NT2/D1 (cell line): ENCODE results near the gene R3HDM4.

Experiments
- DNase-seq: peaks from one replicate; pipeline ENCODE4 v3.0.0-alpha.2; 2011; ENCODE audit warnings: low read depth, low spot score
- H3K27me3 ChIP-seq: 2 replicates; pipeline ENCODE4 v1.6.0; 2011; ENCODE audit warnings: mild to moderate bottlenecking; ENCODE audit not compliant: insufficient read length, insufficient read depth
- H3K36me3 ChIP-seq: 2 replicates; pipeline ENCODE4 v1.6.1; 2011; ENCODE audit warnings: mild to moderate bottlenecking, low read length, mixed read lengths; ENCODE audit not compliant: insufficient read depth, insufficient read length
- H3K4me1 ChIP-seq: 2 replicates; pipeline ENCODE4 v1.5.1; 2011; ENCODE audit not compliant: insufficient read depth, insufficient read length
- H3K4me3 ChIP-seq: 2 replicates; pipeline ENCODE4 v1.5.1; 2011; ENCODE audit warnings: low read depth; ENCODE audit not compliant: insufficient read length
- H3K9ac ChIP-seq: 2 replicates; pipeline ENCODE4 v1.6.0; 2011; ENCODE audit warnings: low read depth; ENCODE audit not compliant: insufficient read length
- H3K9me3 ChIP-seq: 2 replicates; pipeline ENCODE4 v1.5.1; 2011; ENCODE audit warnings: mild to moderate bottlenecking, low read length; ENCODE audit not compliant: insufficient read depth
- SUZ12 ChIP-seq: IDR thresholded peaks from 2 replicates; pipeline ENCODE4 v1.6.1; 2011; ENCODE audit not compliant: insufficient read length, insufficient read depth; ENCODE audit errors: extremely low read depth
- YY1 ChIP-seq: IDR thresholded peaks from 2 replicates; pipeline ENCODE4 v1.6.1; 2011; ENCODE audit not compliant: insufficient read length, insufficient read depth
- ZNF274 ChIP-seq: IDR thresholded peaks from 2 replicates; pipeline ENCODE4 v1.6.1; 2011; ENCODE audit warnings: mild to moderate bottlenecking, low read depth, low read length

Gene R3HDM4

DNA sequence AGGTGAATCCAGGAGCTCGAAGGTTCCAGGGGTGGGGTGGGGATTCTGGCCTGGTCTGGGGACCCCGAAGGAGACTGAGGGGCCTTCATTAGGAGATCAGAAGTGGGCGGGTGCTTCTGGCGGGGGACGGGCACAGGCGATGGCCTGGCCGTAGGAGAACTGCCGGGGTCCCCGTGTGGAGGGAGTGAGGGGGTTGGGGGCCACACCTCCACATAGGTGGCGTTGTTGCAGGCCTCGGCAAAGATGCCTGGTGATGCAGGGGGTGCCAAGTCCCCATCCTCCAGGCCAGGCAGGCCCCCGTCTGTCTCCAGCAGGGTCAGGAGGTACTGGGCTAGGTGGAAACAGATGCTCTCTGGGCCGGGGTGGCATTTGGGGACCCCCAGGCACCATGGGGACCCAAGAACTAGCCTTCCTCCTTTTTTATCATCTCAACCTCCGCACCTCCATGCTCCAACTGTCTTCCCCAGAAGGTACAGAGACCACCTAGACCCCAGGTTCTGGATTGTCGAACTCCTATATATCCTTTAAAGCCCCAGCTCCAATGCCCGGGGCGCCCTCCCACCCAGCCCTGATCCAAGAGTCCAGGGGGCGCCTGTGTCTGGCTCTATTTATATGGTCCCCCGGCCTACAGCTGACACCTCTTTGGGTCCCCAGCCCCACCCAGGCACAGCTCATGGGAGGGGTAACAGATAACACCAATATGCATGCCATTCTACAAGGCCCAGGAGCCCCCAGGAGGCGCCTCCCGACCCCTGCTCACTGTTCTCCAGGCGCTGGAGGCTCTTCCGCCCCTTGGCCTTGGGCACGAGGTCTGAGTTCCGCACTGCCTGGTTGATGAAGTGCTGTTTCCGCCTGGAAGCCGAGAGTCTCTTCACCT lies 11.6 kb downstream of the R3HDM4 start:
- Histone ChIP-seq H3K9me3 (no peaks in the 10 kb centered on the region), H3K4me1 (peaks cover 11% of the 10 kb centered on the region), H3K36me3 (peaks cover 52% of the 10 kb centered on the region), H3K9ac (no peak overlapping the region), H3K27me3 (no peaks in the 10 kb centered on the region), H3K4me3 (no peak overlapping the region)
- TF ChIP-seq SUZ12 (no peak), YY1 (no peak), ZNF274 (no peak)
- DNase-seq, result no peak

DNA sequence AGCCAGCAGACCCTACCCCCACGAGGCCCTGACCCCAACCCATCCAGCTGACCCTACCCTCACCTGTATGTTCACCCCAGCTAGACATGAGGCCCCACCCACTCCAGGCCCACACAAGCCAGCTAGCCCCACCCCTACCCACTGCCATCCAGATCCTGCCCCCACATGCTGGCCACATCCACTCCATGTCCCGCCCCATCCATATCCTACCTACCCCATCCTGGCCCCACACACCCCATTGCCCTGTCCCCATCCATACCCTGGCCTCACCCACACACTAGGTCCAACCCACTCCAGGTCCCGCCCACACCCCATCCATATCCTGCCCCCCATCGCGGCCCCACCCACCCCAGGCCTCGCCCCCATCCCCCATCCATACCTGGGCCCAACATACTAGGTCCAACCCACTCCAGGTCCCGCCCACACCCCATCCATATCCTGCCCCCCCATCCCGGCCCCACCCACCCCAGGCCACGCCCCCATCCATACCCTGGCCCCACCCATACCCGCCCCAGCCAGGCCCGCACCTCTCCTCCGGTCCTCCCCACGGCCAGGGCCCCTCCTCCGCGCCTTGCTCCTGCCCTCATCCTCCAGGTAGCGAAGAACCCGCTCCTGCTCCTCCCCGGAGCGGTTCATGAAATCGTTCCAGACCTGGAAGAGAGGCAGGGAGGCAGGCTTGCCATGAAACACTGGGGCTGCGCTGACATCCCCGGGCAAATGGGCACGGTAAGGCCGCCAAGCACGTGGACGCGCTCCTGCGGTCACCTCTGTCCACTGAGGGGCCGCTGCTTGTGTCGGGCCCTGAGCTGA lies 12.5 kb downstream of the R3HDM4 start:
- TF ChIP-seq SUZ12 (no peak), YY1 (no peak), ZNF274 (no peak)
- H3K36me3 ChIP-seq, result peaks cover 56% of the 10 kb centered on the region
- H3K4me1 ChIP-seq, result peaks cover 14% of the 10 kb centered on the region
- H3K9me3 ChIP-seq, result no peaks in the 10 kb centered on the region
- no peak overlapping the region for H3K9ac ChIP-seq
- H3K4me3 ChIP-seq, result no peak overlapping the region
- no peaks in the 10 kb centered on the region for H3K27me3 ChIP-seq
- DNase-seq, result no peak

- no peaks in the 10 kb centered on the region for H3K9me3 ChIP-seq
- H3K27me3 ChIP-seq, result no peaks in the 10 kb centered on the region
- no peak overlapping the region for H3K9ac ChIP-seq
- H3K36me3 ChIP-seq, result peaks cover 56% of the 10 kb centered on the region
- H3K4me3 ChIP-seq, result no peak overlapping the region
- no peak for TF ChIP-seq SUZ12
- DNase-seq, result no peak
- peaks cover 17% of the 10 kb centered on the region for H3K4me1 ChIP-seq
Measured at GRCh38 chr19:900043-900301, 13.0 kb downstream of the R3HDM4 start.

- Histone ChIP-seq H3K36me3 (peaks cover 53% of the 10 kb centered on the region), H3K9me3 (no peaks in the 10 kb centered on the region), H3K27me3 (no peaks in the 10 kb centered on the region), H3K4me1 (peaks cover 17% of the 10 kb centered on the region), H3K9ac (no peak overlapping the region), H3K4me3 (no peak overlapping the region)
- no peak for DNase-seq
- TF ChIP-seq ZNF274 (no peak), YY1 (no peak), SUZ12 (no peak)
Measured at GRCh38 chr19:899336-900042, 13.5 kb downstream of the R3HDM4 start.

- Histone ChIP-seq H3K36me3 (peaks cover 51% of the 10 kb centered on the region), H3K9me3 (no peaks in the 10 kb centered on the region), H3K4me1 (peaks cover 17% of the 10 kb centered on the region), H3K4me3 (no peak overlapping the region), H3K27me3 (no peaks in the 10 kb centered on the region), H3K9ac (no peak overlapping the region)
- no peak for TF ChIP-seq ZNF274
- TF ChIP-seq SUZ12, result no peak
- no peak for TF ChIP-seq YY1
- no peak for DNase-seq
Measured at GRCh38 chr19:898663-899062, 14.4 kb downstream of the R3HDM4 start.

GRCh38 chr19:897442-898039 lies 15.5 kb downstream of the R3HDM4 start:
- no peak for TF ChIP-seq YY1
- no peak for TF ChIP-seq ZNF274
- TF ChIP-seq SUZ12, result no peak
- H3K4me1 ChIP-seq, result peaks cover 17% of the 10 kb centered on the region
- no peak overlapping the region for H3K4me3 ChIP-seq
- no peaks in the 10 kb centered on the region for H3K9me3 ChIP-seq
- H3K36me3 ChIP-seq, result peaks cover 51% of the 10 kb centered on the region
- no peaks in the 10 kb centered on the region for H3K27me3 ChIP-seq
- no peak for DNase-seq
- no peak overlapping the region for H3K9ac ChIP-seq

DNA sequence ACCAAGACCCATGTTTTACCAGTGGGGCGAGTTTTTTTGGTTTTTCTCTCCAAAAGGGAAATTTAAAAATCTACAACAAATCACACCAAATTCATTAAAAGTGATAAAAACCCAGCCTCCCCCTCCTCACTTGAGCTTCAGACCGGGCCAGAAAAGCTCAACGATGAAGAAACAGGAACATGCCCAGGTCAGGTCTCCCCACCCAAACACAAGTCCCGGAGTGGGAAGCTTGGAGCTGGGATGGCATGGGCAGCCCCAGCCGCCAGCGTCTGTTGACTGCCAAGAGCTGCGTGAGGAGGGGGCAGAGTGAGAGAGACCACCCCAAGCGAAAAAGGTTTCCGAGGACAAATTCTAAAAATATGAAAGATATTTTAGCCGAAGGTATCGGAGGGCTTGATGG lies 16.0 kb downstream of the R3HDM4 start:
- no peak overlapping the region for H3K9ac ChIP-seq
- no peak for DNase-seq

More for the DNA sequence above, 16.0 kb downstream of the R3HDM4 start:
- no peaks in the 10 kb centered on the region for H3K9me3 ChIP-seq
- TF ChIP-seq YY1, result no peak
- TF ChIP-seq SUZ12, result no peak
- no peak for TF ChIP-seq ZNF274
- no peaks in the 10 kb centered on the region for H3K27me3 ChIP-seq
- peaks cover 48% of the 10 kb centered on the region for H3K36me3 ChIP-seq
- H3K4me1 ChIP-seq, result peaks cover 17% of the 10 kb centered on the region
- no peak overlapping the region for H3K4me3 ChIP-seq
